ENCODE measurements around the gene UBASH3A.

- TF ChIP-seq CTCF (IDR thresholded peaks at IDR 0.05; ENCODE audit: low read length) (no peak), EZH2 (IDR thresholded peaks at IDR 0.05; ENCODE audit: borderline replicate concordance, low read length) (no peak)
Measured at GRCh38 chr21:42465008-42465802, 61.5 kb downstream of the UBASH3A start.
